ENCODE measurements around the gene SHTN1.

SHTN1 gene

DNA sequence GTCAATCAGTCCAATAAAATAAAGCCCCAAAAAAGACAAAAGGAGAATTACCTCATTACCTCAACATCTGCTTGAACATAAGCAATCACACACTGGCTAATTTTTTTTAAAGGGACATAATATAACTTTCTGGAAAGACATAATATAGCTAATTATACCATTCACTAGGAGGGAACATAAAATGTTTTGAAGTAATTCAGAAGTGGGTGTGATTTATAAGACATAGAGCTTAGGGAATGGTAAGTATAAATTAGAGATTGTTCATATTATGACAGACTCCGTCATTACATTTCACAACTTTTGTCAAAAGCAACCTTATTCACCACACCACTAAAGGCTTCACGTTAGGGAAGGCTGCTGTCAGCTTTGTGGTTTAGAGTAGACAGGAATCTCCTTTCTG is 3.8 kb downstream of the SHTN1 start:
- H3K9me3 ChIP-seq, result no peaks in the 10 kb centered on the region
- intact Hi-C loops (cut with DNase I; ENCODE audit: low total_unique reads), result no loop called here
- peaks cover 0 to 13% (median 5%) of the 10 kb centered on the region in 4 donors for H3K4me1 ChIP-seq
- no peak for DNase-seq
- H3K36me3 ChIP-seq, result no peaks in the 10 kb centered on the region
- TF ChIP-seq, protein P1, sequence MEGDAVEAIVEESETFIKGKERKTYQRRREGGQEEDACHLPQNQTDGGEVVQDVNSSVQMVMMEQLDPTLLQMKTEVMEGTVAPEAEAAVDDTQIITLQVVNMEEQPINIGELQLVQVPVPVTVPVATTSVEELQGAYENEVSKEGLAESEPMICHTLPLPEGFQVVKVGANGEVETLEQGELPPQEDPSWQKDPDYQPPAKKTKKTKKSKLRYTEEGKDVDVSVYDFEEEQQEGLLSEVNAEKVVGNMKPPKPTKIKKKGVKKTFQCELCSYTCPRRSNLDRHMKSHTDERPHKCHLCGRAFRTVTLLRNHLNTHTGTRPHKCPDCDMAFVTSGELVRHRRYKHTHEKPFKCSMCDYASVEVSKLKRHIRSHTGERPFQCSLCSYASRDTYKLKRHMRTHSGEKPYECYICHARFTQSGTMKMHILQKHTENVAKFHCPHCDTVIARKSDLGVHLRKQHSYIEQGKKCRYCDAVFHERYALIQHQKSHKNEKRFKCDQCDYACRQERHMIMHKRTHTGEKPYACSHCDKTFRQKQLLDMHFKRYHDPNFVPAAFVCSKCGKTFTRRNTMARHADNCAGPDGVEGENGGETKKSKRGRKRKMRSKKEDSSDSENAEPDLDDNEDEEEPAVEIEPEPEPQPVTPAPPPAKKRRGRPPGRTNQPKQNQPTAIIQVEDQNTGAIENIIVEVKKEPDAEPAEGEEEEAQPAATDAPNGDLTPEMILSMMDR (IDR thresholded peaks at IDR 0.05), result no peak
- H3K27ac ChIP-seq, result no peak overlapping the region
- no peaks in the 10 kb centered on the region for H3K27me3 ChIP-seq
- H3K4me3 ChIP-seq, result no peak overlapping the region

- Histone ChIP-seq H3K4me3 (no peak overlapping the region), H3K9me3 (no peaks in the 10 kb centered on the region), H3K4me1 (peaks cover 0 to 10% (median 4%) of the 10 kb centered on the region in 4 donors), H3K27ac (no peak overlapping the region), H3K36me3 (no peaks in the 10 kb centered on the region), H3K27me3 (no peaks in the 10 kb centered on the region)
- TF ChIP-seq, protein P1 (IDR thresholded peaks at IDR 0.05), result no peak
- intact Hi-C loops (cut with DNase I; ENCODE audit: low total_unique reads), result no loop called here
- no peak for DNase-seq
Measured at GRCh38 chr10:117000580-117000979, 4.4 kb downstream of the SHTN1 start.

DNA sequence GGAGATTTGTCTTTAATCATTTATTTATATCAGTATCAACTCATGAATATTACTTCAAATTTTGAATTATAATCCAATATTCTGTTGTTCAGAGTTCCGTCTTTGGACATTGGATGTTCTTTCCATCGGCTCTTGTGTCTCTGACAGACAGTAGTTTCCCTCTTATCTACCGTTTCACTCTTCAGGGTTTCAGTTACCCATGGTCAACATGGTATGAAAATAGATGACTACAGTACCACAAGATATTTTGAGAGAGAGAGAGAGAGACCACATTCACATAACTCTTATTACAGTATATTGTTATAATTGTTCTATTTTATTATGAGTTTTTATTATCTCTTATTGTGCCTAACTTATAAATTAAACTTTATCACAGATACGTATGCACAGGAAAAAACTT is 6.8 kb downstream of the SHTN1 start:
- no peak for DNase-seq
- Histone ChIP-seq H3K36me3 (no peaks in the 10 kb centered on the region), H3K4me1 (no peaks in the 10 kb centered on the region), H3K27me3 (no peaks in the 10 kb centered on the region), H3K4me3 (no peak overlapping the region), H3K27ac (no peak overlapping the region), H3K9me3 (no peaks in the 10 kb centered on the region)
- intact Hi-C loops (cut with DNase I; ENCODE audit: low total_unique reads), result no loop called here
- TF ChIP-seq, protein P1 (IDR thresholded peaks at IDR 0.05), result no peak

GRCh38 chr10:116997015-116997414 is 8.0 kb downstream of the SHTN1 start:
- Histone ChIP-seq H3K27me3 (no peaks in the 10 kb centered on the region), H3K36me3 (no peaks in the 10 kb centered on the region), H3K9me3 (no peaks in the 10 kb centered on the region), H3K4me3 (no peak overlapping the region), H3K4me1 (no peaks in the 10 kb centered on the region), H3K27ac (no peak overlapping the region)
- no peak for DNase-seq
- intact Hi-C loops (cut with DNase I; ENCODE audit: low total_unique reads), result no loop called here
- TF ChIP-seq, protein P1 (IDR thresholded peaks at IDR 0.05), result no peak

DNA sequence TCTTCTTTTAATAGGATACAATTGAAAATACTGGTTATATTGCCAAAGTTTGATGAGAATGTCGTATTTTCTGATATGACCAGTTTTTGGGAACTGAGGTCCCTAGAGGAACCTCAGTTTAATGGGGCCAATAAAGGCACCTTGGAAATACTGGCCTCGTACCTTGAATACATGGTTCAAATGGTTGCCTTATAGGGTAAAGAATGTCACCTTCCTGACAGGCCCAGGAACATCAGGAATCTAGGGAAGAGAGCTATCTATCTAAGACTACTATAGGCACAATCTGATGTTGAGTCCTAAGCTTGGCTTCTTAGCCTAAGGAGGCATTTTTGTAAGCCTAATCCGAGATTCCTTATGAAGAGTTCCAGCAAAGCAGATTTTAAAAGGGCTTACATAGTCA is 9.3 kb downstream of the SHTN1 start:
- no peaks in the 10 kb centered on the region for H3K36me3 ChIP-seq
- no peaks in the 10 kb centered on the region for H3K27me3 ChIP-seq
- no peaks in the 10 kb centered on the region for H3K9me3 ChIP-seq
- intact Hi-C loops (cut with DNase I; ENCODE audit: low total_unique reads), result no loop called here
- no peak overlapping the region for H3K27ac ChIP-seq
- DNase-seq, result no peak
- TF ChIP-seq, protein P1 (IDR thresholded peaks at IDR 0.05), result no peak
- H3K4me3 ChIP-seq, result no peak overlapping the region
- H3K4me1 ChIP-seq, result no peaks in the 10 kb centered on the region

All from tibial artery (tissue), 4 donors.